ENCODE measurements around the gene AJAP1.

DNA sequence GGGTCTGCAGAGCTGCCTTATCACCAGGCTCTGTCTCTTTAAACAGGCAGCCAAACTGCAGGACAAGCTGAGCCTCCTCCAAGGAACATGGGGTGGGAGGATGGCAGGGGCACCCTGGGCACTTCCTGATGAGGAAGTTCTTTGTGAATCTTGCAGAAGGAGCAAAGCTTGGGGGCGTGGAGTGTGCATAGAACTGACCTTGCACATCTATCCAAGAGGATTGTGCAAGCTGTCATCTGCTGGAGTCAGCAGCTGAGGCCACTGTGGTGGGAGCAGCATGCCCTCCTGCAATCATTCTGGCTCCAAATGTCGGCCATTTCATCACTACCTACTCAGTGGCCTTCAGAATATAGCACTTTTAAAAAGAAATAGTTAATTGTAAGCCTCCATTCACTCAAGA is 182.2 kb downstream of the AJAP1 start:
- TF ChIP-seq, protein P1, sequence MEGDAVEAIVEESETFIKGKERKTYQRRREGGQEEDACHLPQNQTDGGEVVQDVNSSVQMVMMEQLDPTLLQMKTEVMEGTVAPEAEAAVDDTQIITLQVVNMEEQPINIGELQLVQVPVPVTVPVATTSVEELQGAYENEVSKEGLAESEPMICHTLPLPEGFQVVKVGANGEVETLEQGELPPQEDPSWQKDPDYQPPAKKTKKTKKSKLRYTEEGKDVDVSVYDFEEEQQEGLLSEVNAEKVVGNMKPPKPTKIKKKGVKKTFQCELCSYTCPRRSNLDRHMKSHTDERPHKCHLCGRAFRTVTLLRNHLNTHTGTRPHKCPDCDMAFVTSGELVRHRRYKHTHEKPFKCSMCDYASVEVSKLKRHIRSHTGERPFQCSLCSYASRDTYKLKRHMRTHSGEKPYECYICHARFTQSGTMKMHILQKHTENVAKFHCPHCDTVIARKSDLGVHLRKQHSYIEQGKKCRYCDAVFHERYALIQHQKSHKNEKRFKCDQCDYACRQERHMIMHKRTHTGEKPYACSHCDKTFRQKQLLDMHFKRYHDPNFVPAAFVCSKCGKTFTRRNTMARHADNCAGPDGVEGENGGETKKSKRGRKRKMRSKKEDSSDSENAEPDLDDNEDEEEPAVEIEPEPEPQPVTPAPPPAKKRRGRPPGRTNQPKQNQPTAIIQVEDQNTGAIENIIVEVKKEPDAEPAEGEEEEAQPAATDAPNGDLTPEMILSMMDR (conservative IDR thresholded peaks at IDR 0.05; ENCODE audit: low read depth in 2 of 2) = no peak
- TF ChIP-seq, protein P2, sequence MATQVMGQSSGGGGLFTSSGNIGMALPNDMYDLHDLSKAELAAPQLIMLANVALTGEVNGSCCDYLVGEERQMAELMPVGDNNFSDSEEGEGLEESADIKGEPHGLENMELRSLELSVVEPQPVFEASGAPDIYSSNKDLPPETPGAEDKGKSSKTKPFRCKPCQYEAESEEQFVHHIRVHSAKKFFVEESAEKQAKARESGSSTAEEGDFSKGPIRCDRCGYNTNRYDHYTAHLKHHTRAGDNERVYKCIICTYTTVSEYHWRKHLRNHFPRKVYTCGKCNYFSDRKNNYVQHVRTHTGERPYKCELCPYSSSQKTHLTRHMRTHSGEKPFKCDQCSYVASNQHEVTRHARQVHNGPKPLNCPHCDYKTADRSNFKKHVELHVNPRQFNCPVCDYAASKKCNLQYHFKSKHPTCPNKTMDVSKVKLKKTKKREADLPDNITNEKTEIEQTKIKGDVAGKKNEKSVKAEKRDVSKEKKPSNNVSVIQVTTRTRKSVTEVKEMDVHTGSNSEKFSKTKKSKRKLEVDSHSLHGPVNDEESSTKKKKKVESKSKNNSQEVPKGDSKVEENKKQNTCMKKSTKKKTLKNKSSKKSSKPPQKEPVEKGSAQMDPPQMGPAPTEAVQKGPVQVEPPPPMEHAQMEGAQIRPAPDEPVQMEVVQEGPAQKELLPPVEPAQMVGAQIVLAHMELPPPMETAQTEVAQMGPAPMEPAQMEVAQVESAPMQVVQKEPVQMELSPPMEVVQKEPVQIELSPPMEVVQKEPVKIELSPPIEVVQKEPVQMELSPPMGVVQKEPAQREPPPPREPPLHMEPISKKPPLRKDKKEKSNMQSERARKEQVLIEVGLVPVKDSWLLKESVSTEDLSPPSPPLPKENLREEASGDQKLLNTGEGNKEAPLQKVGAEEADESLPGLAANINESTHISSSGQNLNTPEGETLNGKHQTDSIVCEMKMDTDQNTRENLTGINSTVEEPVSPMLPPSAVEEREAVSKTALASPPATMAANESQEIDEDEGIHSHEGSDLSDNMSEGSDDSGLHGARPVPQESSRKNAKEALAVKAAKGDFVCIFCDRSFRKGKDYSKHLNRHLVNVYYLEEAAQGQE (IDR thresholded peaks at IDR 0.05; ENCODE audit: unreplicated experiment) = no peak
- no peak for TF ChIP-seq EZH2phosphoT487 (IDR thresholded peaks at IDR 0.05; ENCODE audit: unreplicated experiment)
- TF ChIP-seq POLR2AphosphoS5 (IDR thresholded peaks at IDR 0.05; ENCODE audit: low read depth) = no peak
- TF ChIP-seq EZH2 (IDR thresholded peaks at IDR 0.05; ENCODE audit: low read depth, unreplicated experiment) = no peak

Data from GM23338 (cell line).